Measurements from ENCODE around the gene MAN1C1.
"Not testable (repeated sequence)": the region's sequence is repeated elsewhere in the genome, so short reads cannot be mapped to it uniquely, and the experiment has no call there.

MAN1C1 gene

GRCh38 chr1:25580927-25581326 lies 35.7 kb upstream of the MAN1C1 start:
- Histone ChIP-seq H3K27ac (no peak overlapping the region), H3K4me3 (no peak overlapping the region)

GRCh38 chr1:25581764-25582163 lies 34.8 kb upstream of the MAN1C1 start:
- Histone ChIP-seq H3K4me3 (no peak overlapping the region), H3K27ac (no peak overlapping the region)

GRCh38 chr1:25583519-25584370 lies 32.8 kb upstream of the MAN1C1 start:
- no peak overlapping the region for H3K27ac ChIP-seq

GRCh38 chr1:25586181-25586588 lies 30.4 kb upstream of the MAN1C1 start:
- Histone ChIP-seq H3K27ac (no peak overlapping the region), H3K4me3 (no peak overlapping the region)

More at GRCh38 chr1:25583519-25584370, 32.8 kb upstream of the MAN1C1 start:
- H3K4me3 ChIP-seq: no peak overlapping the region

GRCh38 chr1:25587290-25587689 lies 29.3 kb upstream of the MAN1C1 start:
- no peak overlapping the region for H3K27ac ChIP-seq
- no peak overlapping the region for H3K4me3 ChIP-seq

GRCh38 chr1:25588224-25588623 lies 28.4 kb upstream of the MAN1C1 start:
- H3K4me3 ChIP-seq, H3K27ac ChIP-seq: not testable (repeated sequence)

GRCh38 chr1:25588786-25589185 lies 27.8 kb upstream of the MAN1C1 start:
- not testable (repeated sequence) for H3K27ac ChIP-seq, H3K4me3 ChIP-seq

- H3K27ac ChIP-seq: no peak overlapping the region
Observed at GRCh38 chr1:25590096-25590824, 26.3 kb upstream of the MAN1C1 start.

GRCh38 chr1:25593861-25594260 lies 22.7 kb upstream of the MAN1C1 start:
- Histone ChIP-seq H3K4me3 (no peak overlapping the region), H3K27ac (no peak overlapping the region)

More at GRCh38 chr1:25590096-25590824, 26.3 kb upstream of the MAN1C1 start:
- no peak overlapping the region for H3K4me3 ChIP-seq

GRCh38 chr1:25594971-25595370 lies 21.6 kb upstream of the MAN1C1 start:
- Histone ChIP-seq H3K27ac (no peak overlapping the region), H3K4me3 (no peak overlapping the region)

- not testable (repeated sequence) for H3K4me3 ChIP-seq, H3K27ac ChIP-seq
Observed at GRCh38 chr1:25596641-25597040, 19.9 kb upstream of the MAN1C1 start.

- H3K27ac ChIP-seq: no peak overlapping the region
- H3K4me3 ChIP-seq: no peak overlapping the region
Observed at GRCh38 chr1:25598879-25599278, 17.7 kb upstream of the MAN1C1 start.

- Histone ChIP-seq H3K4me3 (no peak overlapping the region), H3K27ac (no peak overlapping the region)
Observed at GRCh38 chr1:25599969-25600610, 16.5 kb upstream of the MAN1C1 start.

GRCh38 chr1:25600971-25601699 lies 15.5 kb upstream of the MAN1C1 start:
- H3K4me3 ChIP-seq, H3K27ac ChIP-seq: not testable (repeated sequence)

GRCh38 chr1:25603779-25604538 lies 12.6 kb upstream of the MAN1C1 start:
- H3K4me3 ChIP-seq, H3K27ac ChIP-seq: not testable (repeated sequence)

- H3K27ac ChIP-seq: no peak overlapping the region
- H3K4me3 ChIP-seq: no peak overlapping the region
Observed at GRCh38 chr1:25607123-25607522, 9.5 kb upstream of the MAN1C1 start.

GRCh38 chr1:25608488-25609178 lies 8.0 kb upstream of the MAN1C1 start:
- no peak overlapping the region for H3K4me3 ChIP-seq

GRCh38 chr1:25609921-25610320 lies 6.7 kb upstream of the MAN1C1 start:
- no peak overlapping the region for H3K4me3 ChIP-seq
- no peak overlapping the region for H3K27ac ChIP-seq

More at GRCh38 chr1:25608488-25609178, 8.0 kb upstream of the MAN1C1 start:
- no peak overlapping the region for H3K27ac ChIP-seq
